IPS DF 19.7 (cell line): ENCODE data around the gene ACP2.

Experiments used
- DNase-seq: peaks from one replicate; pipeline ENCODE4 v3.0.0-alpha.2; 2013; ENCODE audit warnings: low read depth, low spot score

ACP2 gene, protein sequence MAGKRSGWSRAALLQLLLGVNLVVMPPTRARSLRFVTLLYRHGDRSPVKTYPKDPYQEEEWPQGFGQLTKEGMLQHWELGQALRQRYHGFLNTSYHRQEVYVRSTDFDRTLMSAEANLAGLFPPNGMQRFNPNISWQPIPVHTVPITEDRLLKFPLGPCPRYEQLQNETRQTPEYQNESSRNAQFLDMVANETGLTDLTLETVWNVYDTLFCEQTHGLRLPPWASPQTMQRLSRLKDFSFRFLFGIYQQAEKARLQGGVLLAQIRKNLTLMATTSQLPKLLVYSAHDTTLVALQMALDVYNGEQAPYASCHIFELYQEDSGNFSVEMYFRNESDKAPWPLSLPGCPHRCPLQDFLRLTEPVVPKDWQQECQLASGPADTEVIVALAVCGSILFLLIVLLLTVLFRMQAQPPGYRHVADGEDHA

DNA sequence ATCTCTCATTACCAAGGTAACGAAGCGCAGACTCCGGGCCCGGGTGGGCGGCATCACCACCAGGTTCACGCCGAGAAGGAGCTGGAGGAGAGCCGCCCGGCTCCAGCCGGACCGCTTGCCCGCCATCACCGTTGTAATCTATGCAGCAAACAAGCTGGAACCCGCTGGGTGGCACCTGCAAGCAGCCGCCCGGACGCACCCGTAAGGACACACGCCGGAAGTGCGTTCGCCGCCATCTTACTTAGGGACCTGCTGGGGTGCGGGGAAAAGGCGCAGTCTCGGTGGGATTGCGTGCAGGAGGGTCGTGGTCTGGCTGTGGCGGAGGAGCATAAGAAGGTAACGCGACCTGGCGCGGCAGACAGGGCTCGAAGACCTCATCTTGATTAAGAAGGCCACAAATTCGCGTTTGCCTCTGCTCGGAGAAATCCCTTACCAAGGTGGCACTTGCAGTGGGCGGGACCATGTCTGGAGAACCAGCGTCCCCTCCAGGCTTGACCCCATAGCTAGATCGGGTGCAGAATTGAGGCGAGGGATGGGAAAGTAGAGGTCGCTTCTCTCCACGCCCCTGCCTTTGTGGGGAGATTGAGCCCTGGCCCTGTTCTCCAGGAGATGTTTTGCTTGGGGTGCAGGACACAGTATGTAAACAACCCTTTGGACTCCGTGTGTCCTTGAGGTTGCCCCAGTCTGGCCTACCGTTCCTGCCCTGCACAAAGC is at the start of gene ACP2:
ACP2 (minus strand) TSS at position 151 of the 714 bp plus-strand sequence; CDS start at position 126, 25 bp downstream.
- DNase-seq: no peak

DNA sequence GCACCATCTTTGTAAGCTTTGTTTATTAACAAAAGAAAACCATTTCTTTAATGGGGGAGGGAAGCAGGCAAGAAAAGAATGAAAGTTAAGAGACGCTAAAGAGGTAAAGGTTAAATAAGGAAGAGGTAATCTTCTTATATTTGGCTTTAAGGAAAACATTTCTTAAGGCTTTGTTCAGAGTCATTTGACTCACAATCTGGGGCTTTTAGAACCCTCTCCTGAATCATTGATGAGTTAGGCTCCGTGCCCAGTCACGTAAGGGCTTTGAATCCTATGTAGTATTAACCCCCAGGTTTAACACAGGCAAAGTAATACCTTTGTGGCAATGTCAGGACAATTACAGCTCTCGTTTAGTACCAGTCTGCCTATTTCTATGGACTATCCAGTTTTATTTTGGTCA is 47.4 kb upstream of the ACP2 start:
- no peak for DNase-seq

DNA sequence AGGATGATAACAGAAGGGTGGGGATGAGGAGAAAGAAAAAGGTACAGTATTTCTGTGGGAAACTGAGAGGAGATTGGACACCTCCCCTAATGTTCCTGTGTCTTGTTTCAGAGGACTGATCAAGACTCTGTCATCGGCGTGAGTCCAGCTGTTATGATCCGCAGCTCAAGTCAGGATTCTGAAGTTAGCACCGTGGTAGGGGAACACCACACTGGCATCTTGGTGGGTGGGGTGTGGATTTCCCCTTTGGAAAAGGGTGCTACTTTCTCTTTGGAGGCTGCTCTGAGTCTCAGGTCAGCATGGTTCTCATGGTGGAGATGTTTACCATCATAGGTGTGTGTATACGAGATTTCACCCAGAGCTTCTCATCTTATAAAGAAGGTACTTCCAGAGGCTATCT is 46.8 kb upstream of the ACP2 start:
- no peak for DNase-seq

DNA sequence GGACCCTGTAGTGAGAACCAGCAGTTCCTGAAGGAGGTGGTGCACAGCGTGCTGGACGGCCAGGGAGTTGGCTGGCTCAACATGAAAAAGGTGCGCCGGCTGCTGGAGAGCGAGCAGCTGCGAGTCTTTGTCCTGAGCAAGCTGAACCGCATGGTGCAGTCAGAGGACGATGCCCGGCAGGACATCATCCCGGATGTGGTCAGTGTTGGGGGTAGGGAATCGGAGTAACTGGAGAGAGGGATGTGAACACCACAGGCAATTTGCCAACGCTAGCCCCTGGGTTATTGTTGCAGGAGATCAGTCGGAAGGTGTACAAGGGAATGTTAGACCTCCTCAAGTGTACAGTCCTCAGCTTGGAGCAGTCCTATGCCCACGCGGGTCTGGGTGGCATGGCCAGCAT is 41.2 kb upstream of the ACP2 start:
- DNase-seq: no peak

DNA sequence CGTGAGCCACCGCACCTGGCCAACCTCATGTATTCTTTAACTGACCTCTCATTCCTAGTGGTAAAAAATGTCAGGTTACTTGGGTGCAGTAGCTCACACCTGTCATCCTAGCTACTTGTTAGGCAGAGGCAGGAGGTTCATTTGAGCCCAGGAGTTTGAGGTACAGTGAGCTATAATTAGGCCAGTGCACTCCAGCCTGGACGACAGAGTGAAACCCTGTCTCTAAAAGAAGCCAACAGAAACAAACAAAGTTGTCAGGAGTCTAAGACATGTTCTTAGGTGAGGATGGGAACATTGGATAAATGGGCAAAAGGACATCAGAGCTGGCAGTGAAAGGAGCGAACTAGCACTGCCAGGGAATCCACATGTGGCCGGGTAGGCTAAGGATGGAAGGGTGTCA is 39.5 kb upstream of the ACP2 start:
- no peak for DNase-seq

DNA sequence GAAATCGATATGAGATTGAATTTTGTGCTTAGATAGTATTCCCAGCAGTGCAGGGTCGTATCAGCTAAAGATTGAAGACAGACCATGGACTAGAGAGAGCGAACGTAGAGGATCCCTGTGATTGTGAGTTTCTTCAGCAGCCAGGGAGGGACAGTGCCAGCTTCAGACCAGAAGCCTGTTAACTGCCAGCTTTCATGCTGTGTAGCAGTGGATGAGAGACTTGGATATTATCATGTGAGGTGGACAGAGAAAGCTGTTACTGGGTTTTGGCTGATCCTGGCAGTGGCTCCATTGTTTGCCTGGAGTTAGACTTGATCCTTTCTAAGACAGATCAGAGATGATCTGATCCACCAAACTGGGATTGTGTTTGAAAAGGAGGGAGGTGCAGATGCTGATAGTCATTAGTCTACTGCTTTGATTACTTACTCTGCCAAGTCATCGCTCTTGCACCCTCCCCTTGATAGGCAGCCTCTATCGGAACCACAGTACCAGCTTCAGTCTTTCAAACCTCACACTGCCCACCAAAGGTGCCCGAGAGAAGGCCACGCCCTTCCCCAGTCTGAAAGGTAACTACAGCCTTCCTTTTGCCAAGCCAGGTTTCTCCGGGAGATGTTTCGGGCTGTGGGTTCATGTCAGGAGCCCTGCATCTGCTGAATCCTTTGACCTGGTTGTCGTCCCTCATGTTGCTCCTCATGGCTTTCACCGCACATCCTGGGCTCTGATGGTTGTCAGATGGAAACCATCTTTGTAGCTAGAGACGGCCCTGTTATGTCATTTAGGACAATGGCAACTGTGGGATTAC is 37.6 kb upstream of the ACP2 start:
- no peak for DNase-seq

DNA sequence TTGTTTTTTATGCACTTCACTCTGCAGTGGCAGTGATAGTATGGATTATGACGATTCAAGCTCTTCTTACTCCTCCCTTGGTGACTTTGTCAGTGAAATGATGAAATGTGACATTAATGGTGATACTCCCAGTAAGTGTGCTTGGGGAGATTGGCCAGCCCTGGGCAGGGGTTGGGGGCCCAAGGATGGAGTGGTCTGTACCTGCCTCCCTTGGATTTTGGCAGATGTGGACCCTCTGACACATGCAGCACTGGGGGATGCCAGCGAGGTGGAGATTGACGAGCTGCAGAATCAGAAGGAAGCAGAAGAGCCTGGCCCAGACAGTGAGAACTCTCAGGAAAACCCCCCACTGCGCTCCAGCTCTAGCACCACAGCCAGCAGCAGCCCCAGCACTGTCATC is 35.5 kb upstream of the ACP2 start:
- DNase-seq: no peak

DNA sequence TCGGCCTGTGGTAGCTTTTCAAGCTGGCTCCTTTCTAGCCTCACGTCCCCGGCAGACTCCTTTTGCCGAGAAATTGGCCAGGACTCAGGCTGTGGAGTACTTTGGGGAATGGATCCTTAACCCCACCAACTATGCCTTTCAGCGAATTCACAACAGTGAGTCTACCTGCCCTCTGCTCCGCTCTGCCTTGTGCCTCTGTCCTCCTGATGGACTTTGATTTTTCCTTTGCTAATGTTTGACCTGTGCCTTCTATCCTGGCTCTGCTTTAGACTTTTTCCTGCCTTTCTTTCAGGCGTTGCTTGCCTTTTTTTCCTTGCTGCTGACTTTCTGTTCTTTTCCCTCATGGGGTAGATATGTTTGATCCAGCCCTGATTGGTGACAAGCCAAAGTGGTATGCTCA is 33.8 kb upstream of the ACP2 start:
- no peak for DNase-seq

DNA sequence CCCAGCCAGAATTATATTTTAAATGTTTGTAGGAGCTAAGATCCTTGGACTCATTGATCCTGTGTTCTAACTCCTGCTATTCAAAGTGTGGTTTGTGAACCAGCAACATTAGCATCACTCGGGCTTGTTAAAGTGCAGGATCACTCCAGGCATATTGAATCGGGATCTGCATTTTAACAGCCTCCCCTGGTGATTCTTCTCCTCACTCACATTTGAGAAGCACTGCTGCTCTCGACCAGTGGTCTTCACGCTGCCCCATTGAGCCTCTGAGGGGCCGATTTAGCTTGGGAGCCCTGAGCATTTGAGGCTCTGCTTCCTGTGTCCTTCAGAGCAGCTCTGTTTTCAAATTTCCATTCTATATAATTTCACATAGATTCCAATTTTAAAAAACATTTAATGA is 32.2 kb upstream of the ACP2 start:
- DNase-seq: no peak

DNA sequence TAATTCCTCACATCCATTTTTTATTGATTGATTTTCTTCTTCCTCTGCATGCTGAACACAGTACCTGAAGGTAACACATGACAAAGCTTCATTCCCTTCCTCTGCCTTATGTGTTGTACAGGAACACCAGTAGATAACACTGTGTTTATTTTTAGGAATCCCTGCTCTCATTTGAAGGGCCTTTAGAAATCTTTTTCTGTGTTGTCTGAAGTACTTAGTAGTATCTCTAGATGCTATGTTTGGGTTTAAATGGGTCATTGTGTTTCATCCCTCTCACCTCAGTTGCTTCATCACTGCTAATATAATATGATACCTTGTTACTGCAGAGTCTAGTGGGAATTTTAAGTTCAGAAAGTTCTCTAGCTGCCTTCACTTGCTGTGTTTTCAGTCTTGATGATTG is 31.5 kb upstream of the ACP2 start:
- no peak for DNase-seq

DNA sequence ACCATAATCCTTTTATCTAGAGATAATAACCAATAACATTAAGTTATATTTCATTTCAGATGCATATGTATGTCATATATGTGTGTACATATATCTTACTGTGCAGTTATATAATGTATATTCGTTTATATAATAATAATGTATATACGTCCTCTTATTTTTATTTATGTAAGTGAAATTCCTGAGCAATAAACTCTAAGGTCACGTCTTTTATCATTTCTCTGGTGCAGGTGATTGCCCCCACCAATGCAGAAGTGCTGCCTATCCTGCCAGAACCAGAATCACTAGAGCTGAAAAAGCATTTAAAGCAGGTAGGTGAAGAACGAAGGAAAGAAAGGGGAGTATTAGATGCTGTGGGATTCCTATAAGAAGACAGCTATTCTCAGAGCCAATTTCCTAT is 30.2 kb upstream of the ACP2 start:
- no peak for DNase-seq

DNA sequence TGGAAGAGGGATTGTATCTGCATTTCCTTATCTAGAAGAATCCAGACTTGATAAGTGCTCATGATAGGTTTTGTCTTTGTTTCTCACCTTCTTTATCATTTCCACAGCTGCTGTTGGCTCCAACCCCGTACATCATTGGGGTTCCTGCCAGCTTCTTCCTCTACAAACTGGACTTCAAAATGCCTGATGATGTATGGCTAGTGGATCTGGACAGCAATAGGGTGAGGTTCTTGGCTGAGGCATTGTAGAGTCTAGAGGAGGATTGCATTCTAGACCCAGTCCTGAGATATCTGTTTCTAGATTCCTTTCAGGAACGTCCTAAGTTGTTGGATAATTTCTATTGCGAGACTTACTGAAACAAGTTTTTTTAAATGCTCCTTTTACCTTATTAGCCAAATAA is 29.4 kb upstream of the ACP2 start:
- DNase-seq: no peak

DNA sequence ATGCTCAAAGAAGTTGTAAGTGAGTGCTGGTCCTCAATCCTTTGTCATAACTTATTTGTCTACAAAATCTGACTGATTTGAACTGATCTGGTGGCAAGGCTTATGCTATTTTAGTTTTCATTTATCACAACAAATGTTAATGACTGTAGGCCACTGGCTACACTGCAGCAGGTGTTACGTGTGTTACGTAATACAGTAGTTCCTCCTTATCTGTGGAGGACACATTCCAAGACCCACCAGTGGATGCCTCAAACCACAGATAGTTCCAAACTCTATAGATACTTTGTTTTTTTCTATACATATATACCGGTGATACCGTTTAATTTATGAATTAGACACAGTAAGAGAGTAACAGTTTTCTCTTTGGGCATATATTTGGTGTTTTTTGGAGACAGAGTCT is 28.3 kb upstream of the ACP2 start:
- no peak for DNase-seq

DNA sequence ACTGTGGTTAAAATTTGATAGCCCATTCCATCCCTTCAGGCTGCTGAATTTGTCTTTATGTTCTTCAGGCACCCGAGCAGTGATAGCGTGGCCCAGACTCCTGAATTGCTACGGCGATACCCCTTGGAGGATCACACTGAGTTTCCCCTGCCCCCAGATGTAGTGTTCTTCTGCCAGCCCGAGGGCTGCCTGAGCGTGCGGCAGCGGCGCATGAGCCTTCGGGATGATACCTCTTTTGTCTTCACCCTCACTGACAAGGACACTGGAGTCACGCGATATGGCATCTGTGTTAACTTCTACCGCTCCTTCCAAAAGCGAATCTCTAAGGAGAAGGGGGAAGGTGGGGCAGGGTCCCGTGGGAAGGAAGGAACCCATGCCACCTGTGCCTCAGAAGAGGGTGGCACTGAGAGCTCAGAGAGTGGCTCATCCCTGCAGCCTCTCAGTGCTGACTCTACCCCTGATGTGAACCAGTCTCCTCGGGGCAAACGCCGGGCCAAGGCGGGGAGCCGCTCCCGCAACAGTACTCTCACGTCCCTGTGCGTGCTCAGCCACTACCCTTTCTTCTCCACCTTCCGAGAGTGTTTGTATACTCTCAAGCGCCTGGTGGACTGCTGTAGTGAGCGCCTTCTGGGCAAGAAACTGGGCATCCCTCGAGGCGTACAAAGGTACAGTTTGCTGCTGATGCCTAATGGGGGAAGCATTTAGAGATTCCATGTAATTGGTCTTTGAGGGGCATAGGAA is 26.1 kb upstream of the ACP2 start:
- no peak for DNase-seq

DNA sequence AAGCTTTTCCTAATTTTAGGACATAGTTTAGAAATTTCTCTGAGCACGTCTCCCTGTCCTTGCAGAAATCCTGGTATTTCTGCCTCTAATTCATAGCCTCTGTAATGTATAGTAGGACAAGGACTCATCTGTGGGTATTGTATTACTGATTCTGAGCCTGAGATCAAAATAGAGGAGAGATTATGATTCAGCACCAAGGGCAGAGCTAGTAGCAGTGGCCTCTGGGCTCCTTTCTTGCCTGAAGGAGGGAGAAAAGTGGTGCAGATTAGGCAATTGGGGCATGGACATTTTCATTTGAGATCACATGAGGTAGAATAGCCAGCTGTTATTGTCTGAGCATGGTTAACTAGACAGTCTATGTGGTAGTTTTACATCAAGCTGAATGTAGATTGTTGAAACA is 24.1 kb upstream of the ACP2 start:
- no peak for DNase-seq

DNA sequence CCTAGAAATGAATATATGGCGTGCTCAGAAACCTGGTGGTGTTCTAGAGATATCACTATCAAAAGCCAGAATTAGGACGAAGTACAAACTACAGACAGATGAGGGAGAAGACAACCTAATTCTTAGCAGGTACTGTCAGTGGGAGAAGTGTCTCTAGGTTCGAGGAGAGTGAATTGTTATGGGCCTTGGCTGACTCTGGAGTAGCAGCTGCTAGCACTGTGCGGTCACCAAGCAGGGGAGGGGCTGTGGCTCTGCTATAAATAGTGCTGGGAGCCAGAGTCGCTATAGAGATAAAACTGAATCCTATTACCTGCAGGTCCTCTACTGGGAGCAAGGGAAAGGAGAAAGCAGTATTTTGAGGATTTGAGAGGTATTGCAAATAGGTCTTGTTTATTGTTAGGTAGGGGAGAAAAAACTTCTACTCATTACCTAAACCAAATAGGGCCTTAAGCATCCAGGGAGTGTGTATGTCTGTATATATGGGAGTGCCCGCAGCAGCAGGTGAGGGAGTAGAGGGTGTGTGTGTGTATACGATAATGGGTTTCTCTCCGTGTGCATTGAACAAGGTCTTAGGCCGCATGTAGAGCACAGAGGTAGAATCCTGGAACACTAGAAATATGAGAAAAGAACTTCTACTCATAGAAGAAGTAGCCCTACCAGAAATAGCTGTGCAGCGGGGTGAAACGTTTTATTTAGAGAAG is 23.5 kb upstream of the ACP2 start:
- DNase-seq: no peak

DNA sequence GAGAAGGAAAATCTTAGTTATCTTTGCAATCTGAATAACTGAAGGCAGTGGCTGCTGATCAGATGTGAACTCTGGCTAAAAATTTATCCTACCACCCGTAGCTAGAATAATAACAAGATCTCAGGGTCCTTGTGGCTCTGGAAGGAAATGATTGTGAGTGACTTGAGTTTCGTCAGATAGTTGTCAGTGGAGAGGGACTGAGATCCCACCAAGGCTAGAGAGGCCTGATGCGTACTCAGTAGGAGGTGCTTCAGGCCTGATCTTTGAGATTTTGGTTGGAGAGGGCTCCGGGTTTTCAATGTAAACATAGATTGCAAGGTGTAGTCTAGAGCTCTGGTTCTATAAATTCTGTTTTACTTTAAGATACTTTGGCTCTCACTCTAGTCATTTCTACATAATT is 22.7 kb upstream of the ACP2 start:
- no peak for DNase-seq

DNA sequence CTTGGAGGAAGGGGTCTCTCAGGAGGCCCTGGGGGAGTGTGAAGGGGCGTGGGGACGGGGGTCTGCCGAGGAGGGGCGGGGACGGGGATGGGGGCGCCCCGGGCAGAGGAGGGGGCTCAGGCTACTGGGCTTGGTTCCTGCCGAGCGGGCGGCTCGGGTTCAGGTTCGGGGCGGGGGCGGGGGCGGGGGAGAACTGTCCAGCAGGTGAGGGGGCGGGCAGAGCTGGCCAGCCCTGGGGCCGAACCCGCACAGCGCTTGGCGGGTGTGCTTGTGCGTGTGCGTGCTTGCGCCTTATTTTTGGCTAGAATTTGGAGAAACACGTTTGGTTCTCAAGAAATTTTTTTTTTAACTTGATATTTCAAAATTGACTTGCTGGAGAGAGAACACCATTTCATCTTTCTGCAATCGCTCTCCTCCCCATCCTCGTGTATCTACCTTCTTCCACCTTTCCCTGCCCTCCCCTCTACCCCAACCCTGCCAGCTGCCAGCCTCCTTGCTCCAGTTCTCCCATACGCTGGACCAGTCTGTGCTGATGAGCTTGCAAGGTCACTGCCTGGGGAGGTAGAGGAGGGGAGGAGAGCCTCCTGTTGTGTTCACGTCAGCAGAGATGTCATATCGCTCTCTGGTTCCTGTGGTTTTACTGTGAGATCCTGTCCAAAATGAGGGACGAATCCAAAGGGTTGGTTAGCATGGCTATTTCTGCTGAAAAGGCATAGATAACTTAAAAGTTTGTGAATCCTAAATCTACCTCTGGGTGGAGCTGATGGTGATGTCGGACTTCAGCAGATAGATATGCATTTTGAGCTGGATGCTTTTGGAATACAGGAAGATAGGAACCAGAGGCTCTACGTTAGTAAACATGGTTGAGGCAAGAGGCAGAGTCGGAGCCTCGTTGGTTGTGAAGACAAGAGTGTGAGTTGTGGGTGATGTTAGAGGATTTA is 22.0 kb upstream of the ACP2 start:
- DNase-seq: no peak

DNA sequence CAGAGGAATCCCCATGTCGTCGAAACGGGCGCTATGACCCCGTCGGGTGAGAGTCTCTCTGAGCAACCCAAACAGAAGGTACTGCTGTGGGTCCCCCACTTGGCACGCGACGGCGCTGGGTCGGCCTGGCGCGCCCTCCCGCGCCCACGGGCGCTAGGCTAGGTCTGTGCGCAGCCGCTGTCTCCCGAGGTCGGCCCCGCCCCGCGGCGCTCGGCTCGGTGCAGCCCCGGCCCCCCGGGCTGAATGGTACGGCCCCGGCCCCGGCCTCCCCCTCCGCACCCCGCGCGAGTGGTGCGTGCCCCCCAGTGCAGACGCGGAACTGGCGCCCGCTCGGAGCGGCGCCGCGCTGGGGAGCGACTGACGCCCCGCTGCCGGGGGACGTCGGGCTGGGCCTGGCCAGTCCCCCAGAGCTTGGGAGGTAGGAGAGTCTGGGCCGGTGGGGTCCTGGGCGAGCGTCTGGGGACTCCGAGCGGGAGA is 21.3 kb upstream of the ACP2 start, which contains the start of gene MADD:
MADD (plus strand) TSS at position 305 of the 477 bp plus-strand sequence.
- DNase-seq: no peak
